HG03159 (cell line): Measurements from ENCODE around the gene WDR62.

Source experiments
- ATAC-seq: cut with Tn5 transposase; IDR thresholded peaks from one replicate; pipeline ENCODE4 v1.9.1; 2021; ENCODE audit warnings: mild to moderate bottlenecking, moderate library complexity; ENCODE audit not compliant: unreplicated experiment

Gene WDR62

DNA sequence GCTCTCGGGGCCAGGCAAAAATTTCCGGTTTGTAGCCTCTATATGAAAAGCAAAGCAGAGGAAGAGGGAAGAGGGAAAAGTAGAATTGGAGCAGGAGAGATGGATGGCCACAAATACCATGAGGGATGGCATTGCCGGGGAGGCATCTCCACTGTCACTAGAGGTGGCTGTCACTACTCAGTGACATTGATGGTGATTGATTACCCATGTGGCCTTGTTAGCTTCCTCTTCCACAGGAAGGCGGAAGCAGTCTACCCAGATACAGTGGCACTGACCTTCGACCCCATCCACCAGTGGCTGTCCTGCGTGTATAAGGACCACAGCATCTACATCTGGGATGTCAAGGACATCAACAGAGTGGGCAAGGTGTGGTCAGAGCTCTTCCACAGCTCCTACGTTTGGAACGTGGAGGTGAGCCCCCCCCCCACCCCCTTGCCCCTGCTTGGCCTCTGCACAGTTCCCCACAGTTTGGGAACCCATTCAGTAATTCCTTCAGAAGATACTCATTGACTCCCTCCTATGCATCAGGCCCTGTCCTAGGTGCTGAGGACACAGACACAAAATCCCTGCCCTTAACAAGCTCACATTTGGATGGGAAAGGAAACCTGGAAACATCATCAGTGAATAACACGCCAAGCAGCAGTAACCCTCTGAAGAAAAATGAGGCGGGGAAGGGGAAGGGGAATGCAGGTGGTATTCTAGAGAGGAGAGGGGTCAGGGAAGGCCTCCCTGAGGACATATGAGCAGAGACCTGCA, 18.6 kb downstream of the WDR62 start:
- ATAC-seq, result no peak

DNA sequence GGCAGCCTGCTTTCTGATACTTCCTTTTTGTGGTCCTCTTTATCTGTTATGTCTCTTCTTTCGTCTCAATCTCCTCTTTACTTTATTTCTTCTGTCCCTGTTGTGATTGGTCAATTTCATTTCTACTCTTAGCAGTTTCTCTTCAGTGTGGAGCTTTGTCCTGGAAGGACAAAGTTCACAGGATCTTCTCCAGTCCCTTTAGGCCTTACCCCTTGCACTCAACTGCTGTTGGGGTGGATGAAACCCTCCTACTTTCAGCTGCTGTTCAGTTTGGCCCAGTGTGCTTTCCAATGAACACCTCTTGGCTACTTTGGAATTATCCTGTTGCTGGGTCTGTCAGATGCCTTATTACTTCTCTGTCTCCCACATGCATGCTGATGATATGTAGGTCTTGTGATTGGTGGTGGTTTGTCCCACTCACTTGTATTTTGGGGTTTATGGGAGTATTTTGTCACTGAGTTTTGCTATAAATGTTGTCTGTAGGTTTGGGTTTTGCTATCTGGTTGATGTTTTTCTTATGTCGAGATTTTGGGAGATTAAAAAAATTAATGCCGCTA, 24.8 kb downstream of the WDR62 start:
- ATAC-seq, result no peak

DNA sequence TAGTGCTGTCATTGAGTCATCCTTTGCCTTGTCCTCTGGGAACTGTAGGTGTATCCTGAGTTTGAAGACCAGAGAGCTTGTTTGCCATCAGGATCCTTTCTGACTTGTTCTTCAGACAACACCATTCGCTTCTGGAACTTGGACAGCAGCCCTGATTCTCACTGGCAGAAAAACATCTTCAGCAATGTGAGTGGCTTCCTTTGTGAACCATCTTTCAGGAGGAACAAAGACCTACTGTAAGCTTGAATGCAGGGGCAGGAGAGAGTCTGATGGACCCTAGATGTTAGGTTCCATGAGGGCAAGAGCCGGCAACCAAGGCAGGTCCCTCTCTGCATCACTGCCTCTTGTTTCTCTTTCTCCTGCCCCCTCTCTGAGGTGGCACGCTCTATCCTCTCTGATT, 26.7 kb downstream of the WDR62 start:
- ATAC-seq, result no peak

DNA sequence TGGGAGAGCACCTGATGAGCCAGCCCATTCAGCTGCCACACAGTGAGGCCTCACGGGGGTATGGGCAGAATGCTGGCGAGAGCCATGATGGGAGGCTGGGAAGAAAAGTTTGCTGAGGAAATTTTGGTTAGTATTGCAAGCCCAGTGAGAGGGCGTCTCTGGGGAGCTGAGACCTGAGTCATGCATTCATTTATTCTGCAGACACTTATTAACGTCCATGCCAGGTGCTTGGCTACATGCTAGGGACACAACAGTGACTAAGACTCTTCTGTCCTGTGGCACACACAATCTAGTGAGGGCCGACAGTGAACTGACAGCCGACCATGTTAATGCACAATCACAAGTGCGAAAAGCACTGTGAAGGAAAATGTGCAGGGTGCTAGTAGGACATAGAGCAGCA, 27.2 kb downstream of the WDR62 start:
- ATAC-seq, result no peak

DNA sequence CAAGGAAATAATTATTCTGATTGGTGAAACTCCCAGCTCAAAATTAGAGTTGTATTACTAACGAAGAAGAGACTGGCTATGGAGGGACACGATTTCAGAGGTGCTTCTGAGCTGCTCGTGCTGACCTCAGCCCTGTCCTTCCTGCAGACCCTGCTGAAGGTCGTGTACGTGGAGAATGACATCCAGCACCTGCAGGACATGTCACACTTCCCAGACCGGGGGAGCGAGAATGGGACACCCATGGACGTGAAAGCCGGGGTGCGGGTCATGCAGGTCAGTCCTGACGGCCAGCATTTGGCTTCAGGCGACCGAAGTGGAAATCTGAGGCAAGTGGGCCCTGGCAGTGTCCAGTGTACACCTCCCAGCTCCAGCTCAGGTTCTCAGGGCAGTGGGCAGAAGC, 28.2 kb downstream of the WDR62 start:
- no peak for ATAC-seq

DNA sequence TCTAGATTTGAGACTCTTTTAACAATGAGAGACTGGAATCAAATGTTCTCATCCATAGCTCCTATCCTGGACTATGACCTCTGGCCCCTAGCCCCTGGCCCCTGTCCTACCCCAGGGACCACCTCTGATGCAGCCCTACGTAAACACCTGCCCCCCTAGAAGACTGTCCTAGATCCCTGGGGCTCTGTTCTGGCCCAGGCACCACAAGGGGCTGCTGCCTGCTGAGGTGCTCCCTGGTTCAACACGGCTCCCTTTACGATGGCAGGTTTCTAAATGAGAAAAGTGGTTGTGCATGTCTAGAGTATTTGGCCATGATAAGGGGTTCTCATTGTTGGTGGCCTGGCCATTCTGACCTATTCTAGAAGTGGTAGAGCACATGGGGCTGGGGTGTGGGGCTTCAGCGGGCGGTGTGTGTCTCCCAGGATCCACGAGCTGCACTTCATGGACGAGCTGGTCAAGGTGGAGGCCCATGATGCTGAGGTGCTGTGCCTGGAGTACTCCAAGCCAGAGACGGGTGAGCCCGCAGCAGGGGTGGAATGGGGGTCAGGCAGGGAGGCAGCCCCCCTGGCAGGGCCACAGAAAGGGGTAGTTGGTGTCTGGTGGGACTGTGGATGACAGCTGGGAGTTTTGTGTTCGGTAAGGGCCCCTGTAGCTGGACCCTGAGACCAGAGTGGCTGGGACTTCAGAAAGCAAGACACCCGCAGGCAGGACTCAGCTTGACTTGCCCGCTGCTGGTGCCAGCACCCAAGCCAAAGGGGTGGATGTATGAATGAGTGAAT, 29.7 kb downstream of the WDR62 start:
- ATAC-seq, result no peak

DNA sequence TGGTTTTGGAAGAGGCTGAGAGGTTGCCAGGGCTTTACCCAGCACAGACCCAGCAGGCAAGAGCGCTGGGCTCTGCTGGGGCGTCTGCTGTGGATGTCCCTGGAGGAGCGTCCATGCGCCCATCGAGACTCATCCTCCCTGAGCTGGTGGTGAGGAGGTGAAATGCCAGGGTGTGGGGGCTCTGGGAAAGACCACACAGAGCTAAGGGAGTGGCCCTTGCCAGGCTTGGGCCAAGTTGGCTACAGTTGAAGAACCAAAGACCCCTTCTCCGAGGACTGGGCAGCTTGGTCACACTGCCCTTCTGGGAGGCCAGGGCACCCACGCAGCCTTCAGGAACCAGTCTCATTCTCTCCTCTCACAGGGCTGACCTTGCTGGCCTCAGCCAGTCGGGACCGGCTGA, 31.6 kb downstream of the WDR62 start:
- ATAC-seq, result no peak

DNA sequence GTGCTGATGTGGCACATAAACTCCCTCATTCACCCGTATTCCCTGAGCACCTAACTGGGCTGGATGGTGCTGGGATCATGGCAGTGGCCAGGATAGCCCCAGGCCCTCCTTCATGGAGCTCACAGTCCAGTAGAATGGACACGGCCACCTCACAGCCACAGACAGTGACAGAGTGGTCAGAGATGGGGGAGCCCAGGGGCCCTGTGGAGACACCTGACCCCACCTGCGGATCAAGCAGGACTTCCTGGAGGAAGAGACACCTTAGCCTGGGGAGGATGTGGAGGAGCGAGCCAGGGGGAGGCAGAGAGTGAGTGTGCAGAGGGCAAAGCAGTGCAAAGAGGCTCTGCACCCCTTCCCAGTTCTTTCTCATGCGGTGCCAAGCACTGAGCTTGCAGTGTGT, 35.1 kb downstream of the WDR62 start:
- ATAC-seq, result no peak

DNA sequence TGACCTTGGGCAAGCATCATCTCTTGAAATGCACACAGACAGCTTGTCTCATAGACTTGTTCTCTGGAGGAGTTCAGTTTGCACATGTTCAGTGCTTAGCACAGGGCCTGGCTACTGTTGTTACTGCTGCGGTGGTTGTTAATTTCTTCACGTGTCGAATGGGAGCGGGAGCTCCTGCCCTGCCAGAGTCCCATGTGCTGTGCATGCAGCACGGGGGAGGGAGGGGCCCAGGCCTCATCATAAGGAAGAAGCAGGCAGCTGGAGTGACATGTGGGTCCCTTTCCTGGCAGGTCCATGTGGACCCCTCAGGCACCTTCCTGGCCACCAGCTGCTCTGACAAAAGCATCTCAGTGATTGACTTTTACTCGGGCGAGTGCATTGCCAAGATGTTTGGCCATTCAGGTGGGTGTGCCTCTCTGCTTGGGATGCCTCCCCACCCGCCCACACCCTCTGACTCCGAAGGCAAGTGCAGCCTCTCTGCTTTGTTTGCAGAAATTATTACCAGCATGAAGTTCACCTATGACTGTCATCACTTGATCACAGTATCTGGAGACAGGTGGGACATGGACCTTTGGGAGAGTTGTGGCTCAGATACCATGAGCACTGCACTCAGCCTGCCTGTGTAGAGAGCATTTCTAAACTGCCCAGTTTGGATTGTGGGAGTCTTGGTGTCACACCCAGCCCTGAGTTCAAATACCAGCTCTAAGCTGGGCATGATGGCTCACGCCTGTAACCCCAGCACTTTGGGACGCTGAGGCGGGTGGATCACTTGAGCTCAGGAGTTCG, 36.4 kb downstream of the WDR62 start:
- no peak for ATAC-seq

DNA sequence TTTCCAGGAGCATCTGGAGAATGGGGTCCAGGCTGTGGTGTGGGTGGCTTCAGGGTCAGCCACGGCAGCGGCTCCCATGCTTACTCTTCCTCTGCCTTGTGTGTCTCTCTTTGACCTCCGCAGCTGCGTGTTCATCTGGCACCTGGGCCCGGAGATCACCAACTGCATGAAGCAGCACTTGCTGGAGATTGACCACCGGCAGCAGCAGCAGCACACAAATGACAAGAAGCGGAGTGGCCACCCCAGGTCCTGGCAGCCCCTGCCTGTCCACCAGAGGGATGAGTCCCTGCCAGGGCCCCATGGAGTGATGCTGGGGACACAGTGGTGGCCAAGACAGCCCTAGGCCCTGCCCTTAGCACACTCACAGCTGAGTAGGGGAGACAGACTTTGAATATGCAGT, 37.9 kb downstream of the WDR62 start:
- no peak for ATAC-seq

DNA sequence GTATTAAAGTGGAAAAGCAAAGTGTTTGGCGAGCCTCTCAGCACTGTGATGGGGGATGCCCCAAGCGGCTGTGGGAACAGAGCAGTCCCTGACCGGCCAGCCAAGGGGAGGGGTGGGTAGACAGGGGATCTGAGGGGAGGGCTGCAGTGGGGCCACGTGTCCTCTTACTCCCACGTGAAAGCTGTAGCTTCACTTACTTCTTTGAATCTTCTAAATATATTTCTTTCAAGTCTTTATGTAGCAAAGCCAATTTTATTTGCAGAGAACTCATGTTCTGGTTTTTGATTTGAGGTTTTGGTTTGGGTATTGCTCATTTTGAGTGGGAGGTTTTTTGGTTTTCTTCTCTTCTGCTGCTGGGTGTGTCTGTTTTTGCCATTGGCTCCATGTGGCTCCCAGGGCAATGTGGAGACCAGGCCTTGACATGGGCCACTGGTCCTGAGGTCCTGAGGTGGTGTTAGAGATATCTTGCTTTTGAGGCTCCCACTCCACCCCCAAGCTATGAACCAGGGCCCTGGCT, 38.5 kb downstream of the WDR62 start:
- no peak for ATAC-seq

DNA sequence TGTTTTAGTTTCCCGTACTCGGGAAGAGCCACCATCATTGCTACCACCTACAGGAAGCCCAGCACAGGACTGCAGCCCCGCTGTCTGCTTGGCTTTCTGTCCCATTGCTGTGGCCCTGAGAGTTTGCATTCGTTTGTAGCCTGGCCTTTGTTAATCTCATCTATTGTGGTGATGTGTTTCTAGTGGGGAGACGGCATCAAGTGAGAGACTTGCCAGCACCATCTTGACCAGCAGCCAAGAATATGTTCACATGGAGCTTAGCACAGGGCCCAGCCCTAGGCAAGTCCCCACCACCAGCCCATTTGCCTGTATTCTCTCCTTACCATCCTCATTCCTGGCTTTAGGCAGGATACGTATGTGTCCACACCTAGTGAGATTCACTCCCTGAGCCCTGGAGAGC, 39.0 kb downstream of the WDR62 start:
- no peak for ATAC-seq

DNA sequence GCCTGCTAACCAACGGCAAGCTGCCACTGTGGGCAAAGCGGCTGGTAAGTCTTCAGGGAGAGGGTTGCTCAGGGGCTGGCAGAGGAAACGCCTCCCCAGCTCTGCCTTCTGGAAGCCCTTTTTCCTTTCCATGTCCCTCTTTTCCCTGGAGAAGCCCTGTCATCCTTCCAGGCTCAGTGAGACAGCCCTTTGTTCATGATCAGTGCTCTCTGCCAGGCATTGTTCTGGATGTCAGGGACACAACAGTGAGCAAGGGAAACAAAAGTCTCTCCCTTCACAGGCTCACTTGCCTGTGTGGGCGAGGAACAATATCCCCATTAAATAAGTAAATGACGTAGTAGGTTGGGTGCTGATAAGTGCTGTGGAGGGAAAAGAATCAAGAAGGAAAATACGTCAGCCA, 42.3 kb downstream of the WDR62 start:
- ATAC-seq, result no peak

DNA sequence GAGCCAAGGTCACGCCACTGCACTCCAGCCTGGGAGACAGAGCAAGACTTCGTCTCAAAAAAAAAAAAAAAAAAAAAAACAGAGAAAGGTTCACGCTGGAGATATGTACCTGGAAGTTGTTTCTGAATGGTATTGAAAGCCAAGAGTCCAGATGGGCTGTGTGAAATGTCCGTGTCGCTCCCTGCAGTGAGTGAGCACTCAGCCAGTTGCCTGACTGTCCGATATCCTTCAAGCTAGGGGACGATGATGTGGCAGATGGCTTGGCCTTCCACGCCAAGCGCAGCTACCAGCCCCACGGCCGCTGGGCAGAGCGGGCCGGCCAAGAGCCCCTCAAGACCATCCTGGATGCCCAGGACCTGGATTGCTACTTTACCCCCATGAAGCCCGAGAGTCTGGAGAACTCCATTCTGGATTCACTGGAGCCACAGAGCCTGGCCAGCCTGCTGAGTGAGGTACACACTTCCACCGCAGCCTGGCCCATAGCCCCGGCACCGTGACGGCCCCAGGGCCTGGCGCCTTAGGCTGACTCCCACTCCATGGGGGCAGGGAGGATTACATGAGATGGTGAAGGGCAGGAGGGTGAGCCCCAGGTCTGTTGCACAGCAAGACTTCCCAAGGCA, 44.6 kb downstream of the WDR62 start:
- ATAC-seq, result no peak

DNA sequence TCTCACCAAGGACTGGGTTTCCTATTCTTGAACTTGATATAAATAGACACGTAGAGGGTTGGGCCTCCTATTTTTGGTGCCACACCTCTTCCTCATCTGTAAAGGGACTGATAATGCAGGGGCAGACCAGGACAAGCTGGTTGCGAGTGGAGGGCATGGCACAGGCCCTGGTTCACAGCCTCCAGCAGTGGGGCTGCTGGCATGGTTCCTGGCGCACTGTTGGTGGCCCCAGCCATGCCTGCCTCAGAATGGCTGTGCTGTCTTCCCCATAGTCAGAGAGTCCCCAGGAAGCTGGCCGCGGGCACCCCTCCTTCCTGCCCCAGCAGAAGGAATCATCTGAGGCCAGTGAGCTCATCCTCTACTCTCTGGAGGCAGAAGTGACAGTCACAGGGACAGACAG, 45.8 kb downstream of the WDR62 start:
- no peak for ATAC-seq

DNA sequence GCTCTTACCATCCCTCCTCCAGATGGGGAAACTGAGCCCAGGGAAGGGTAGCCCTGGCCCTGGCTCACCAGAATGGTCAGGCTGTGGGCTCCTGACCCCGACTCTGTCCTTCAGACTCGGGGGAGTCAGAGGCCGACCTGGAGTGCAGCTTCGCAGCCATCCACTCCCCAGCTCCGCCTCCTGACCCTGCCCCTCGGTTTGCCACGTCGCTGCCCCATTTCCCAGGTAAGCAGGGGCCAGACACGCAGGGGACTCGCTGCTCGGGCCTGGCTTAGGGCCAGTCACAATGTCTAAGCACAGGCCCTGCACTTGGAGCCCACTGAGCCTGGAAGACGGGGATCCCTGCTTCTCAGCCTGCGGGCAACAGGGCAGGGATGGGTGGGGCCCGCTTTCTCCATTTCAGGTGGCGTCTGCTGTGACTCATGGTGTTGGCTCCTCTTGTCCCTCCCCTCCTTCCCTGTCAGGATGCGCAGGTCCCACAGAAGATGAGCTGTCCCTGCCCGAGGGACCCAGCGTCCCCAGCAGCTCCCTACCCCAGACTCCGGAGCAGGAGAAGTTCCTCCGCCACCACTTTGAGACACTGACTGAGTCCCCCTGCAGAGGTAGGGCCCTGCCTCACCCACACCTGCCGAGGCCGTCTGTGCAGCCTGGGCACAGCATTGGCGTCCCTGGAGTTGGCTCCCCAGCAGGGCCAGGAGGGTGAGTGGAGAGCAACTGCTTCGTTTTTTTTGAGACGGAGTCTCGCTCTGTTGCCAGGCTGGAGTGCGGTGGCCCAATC, 47.0 kb downstream of the WDR62 start:
- ATAC-seq, result no peak

DNA sequence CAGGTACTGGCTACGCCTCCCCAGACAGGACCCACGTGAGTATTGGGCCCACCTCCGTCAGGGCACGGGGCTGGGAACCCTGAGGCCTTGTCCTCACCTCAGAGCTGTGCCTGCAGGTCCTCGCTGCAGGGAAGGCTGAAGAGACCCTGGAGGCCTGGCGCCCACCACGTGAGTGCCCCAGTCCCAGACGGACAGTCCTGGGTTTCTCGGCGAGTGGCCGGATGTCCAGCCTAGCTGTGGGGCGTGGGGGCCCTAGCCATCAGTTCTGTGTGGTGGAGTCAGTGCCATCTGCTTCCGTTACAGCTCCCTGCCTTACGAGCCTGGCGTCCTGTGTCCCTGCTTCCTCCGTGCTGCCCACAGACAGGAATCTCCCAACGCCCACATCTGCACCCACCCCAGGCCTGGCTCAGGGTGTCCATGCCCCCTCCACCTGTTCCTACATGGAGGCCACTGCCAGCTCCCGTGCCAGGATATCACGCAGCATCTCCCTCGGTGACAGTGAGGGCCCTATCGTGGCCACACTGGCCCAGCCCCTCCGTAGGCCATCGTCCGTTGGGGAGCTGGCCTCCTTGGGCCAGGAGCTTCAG, 48.4 kb downstream of the WDR62 start:
- ATAC-seq, result no peak

DNA sequence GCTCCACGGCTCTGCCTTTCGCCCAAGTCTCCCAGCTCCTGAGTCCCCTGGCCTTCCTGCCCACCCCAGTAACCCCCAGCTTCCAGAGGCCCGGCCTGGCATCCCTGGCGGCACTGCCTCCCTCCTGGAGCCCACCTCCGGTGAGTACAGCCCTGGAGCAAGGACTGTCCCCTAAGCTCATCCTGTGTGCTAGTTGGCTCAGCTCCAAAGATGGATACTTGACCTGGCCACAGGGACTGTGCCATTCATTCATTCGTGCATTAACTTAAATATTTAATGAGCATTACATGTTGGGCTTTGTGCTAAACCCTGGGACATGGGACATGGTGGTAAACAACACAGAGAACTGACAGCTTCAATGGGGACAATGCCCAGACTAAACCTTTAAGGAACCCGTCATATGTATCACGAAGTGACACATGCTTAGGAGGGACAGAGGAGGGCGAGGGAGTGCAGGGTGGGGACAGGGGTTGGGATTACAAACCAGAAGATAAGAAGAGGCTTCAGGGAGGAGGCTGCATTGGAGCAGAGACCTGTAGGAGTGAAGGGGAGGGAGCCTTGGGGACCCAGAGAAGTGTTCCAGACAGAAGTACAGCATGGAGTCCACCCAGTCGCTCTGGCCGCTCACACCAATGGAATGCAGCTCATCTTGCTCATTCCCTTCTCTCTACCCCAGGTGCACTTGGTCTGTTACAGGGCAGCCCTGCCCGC, 49.3 kb downstream of the WDR62 start:
- ATAC-seq, result no peak

DNA sequence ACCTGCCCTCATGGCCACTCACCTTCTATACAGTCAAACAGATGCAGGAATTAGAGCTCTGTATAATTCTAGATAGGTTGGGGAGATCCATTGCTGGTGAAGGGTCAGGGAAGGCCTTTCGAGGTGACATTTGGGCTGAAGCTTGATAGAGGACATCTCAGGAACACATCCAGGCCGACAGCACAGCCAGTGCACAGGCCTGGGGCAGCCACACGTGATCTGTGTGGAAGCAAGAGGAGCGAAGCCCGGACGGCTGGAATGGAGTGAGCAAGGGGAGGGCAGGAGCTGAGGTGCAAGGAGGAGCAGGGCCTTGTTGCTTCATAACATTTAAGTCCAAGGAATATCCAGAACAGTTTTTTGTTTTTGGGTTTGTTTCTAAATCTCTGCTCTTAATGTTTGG, 51.7 kb downstream of the WDR62 start:
- no peak for ATAC-seq
